Stimulated activated CD4-positive, alpha-beta T cell treated with anti-CD3 and anti-CD28 coated beads, Interleukin-4, amount 100 ng/mL, for 1 hour (primary cell): Measurements from ENCODE around the gene NPAS2.

Source experiments
- DNase-seq: peaks from one replicate; pipeline ENCODE4 v3.0.0-alpha.2; 2020

NPAS2 gene

DNA sequence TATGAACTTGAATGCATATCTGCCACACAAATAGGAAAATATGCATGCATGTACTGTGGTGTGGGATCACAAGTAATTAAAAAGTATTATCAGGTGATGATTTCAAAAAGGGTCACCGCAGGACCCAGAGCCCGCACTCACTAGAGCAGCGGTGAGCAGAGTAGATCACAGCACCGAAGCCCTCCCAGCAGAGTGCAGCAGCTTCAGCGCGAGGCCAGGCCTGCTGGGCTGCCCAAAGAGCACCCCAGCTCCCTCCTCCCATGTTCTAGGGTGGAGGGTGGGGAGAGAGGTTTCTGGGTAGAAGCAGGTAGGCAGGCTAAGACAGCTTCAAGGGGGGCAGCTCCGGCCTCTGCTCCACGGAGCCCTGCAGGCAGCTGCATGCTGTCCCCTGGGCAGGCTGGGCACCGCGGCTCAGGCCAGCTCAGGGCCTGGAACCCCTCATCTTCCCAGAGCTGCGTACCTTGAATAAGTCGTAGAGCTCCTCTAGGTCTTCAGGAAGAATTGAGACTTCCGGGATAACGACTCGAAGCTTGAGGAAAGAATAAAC lies 207.1 kb downstream of the NPAS2 start:
- no peak for DNase-seq

DNA sequence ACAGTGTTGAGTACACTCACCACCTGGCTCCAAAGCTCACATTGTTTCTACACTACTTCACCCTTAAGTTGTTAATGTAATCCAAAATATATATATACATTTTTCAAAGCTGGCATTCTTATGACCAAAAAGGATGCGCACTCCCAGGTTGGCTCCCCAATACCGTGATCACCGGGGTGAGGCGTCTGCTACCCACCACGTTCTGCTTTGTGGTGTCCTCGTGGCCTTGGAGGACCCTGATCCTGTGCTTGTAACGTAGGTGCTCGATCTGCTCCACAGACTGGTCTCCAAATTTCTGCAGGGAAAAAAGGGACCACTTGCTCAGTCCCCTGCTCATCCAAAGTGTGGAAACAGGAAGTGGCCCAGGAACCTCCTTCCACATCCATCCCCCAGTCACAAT lies 207.9 kb downstream of the NPAS2 start:
- no peak for DNase-seq

DNA sequence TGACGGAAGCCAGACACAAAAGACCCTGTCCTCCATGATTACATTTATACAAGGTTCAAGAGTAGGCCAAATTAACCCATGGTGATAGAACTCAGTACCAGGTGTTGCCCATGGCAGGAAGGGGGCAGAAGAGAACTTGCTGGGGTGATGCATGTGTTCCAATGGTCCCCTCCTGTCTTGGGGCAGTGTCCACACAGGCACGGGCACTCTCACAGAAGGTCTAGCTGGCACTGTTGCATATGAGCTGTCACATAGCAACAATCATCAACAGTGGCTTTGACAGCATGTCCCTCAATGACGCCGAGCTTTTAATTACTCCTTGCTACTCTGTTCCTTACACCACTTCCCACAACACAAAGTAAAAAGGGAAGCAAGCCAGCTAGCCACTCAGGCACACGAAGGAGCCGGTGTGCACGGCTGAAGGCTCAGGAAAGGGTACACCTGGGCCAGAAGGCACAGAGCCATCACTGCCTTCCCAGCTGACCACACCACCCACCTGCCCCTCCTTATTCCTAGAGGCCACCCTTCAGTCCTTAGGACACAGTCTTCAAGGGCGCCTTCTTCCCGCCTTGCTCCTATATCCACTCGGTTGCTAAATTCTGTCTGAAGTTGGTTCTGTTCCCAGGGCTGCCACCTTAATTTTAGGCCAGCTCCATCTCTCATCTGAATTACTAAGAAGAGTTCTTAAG lies 211.1 kb downstream of the NPAS2 start:
- DNase-seq = no peak

DNA sequence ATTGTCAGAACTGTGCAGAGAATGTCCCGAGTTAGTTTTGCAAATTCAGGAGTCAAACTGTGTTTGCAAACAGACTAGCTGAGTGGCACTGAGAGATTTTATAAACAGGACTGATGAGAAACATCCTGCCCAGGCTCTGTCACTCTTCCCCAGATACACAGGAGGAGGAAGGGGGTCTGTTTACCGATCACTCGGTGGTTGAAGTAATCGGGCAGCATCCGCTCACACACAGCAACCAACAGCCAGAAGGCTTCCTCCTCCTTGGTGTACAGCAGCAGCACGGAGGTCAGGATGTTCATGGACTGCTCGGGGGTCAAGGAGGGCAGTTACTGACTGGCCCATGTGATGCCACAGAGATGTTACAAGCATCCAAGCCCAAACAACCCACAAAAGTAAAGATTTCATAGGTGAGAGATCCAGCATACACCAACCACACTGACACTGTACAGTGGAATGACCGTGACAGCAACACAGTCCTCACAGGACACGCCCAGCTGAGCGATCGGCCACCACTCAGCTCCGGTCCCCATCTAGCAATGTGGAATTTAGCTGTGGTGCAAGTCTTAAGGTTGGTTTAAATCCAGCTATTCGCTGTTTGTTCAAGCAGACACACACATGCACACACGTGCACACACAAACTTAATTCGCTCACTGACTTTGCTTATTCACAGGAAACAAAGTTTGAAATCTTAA lies 212.3 kb downstream of the NPAS2 start:
- DNase-seq = no peak

DNA sequence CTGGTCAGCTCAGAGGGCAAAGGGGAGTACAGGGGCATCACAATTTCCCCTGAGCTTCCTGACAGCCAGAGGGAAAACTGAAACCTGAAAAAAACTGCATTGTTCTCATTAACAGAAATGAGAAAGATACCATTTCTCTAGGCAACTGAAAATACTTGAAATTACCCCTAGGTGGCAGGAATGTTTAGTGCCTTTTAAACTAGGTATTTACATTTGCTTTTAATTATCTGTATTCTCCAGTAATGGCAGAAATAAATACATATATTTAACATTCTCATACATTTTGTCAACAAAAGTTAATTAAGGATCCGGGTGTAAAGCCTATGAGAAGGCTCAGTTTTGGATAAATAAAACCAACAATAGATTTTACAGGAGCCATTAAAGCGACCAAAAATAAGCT lies 216.6 kb downstream of the NPAS2 start:
- no peak for DNase-seq

DNA sequence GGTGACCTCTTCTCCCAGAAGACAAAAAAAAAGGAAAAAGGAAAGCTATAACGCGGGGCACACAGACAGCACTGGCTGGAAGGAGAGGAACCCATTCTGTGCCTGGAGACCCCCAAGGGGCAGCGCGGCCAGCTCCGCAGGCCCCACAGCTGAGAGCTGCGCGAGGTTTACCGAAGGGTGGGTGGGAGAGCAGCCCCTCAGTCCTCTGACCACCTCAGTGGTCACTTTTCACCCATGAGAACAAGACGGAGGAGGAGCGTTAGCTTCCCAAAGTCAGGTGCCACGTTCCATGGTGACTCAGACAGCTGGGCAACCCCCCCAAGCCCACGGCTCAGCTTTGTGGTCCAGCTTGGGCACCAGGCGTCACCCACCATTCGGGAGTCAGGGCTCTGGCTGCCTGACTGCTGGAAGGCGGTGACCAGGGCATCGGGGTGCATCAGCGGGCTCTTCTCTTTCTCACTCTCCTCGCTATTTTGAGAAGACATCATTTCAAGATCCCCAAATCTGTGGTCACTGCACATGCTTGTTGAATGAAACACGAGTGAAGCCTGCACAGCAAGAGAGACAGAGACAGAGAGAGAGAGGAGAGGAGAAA lies 217.3 kb downstream of the NPAS2 start:
- DNase-seq = no peak

DNA sequence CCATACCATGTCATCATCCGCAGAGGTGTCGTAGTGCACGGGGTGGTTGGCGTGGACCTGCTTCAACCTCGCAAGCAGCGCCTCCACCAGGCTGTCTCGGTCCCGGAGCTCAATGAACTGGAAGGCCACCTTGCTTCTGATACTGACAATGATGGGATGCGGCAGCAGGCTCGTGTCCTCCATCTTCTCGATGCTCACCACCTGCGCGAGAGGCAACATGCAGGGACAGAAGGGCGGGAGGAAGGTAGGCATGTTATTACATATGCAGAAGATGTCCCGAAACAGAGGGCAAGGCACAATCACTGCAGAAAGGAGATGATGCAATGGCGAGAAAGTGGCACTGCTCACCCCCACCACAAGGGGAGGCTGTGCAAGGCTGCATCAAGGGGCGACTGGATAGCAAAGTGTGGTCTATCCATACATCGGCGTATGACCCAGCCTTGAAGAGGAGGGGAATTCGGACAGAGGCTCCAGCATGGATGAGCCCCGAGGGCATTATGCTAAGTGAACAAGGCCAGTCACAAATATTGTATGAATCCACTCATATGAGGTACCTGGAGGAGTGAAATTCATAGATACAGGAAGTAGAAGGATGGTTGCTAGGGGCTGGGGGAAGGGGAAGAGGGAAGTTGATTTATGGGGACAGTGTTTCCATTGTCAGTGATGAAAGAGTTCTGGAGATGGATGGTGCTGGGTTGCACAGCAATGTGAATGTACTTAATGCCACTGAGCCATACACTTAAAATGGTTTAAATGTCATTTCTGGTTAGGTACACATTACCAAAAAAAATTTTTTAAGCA lies 218.7 kb downstream of the NPAS2 start:
- DNase-seq = no peak

DNA sequence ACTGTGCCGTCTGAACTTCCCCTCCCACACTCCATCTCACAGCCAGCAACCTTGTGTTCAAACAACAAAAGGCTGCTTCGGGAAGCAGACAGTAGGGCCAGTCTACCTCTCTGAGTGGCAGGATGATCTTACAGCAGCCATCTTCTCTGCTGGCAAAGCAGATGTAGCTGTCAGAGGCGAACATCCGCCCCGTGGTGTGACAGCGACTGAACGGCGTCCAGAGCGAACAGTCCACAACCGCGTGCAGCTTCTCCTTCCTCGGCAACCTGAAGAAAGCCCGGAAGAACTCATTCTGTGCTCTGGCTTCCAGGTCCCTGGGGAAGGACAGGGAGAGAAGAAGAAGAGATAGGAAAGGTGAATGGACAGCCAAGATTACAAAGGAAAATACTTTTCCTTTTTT lies 220.1 kb downstream of the NPAS2 start:
- no peak for DNase-seq

DNA sequence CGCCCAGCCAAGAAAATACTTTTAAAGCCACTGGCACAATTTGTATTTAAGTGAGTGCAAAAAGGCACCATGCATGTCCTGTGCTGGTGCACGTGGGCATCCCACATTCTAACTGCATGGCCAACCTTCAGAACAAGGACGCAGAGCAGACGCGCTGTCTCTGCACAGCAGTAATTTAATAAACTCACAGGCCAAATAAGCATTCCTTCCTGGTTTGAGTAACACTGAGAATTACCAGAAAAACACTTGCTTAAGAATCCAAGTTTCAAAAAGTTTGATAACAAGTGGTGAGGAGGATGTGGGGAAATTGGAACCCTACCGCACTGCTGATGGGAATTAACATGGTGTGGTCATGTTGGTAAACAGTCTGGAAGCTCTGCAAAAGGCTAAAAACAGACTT lies 220.8 kb downstream of the NPAS2 start:
- no peak for DNase-seq

DNA sequence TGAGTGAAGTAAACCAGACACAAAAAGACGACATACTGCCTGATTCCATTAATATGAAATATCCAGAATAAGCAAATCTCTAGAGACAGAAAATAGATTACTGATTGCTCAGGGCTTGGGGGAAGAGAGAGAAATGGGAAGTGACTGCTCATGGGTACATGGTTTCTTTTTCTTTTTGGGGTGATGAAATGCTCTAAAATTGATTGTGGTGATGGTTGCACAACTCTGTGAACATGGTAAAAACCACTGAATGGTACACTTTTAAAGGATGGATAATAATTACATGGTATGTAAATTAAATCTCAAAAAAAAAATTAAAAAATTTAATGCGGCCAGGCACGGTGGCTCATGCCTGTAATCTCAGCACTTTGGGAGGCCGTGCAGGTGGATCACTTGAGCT lies 221.5 kb downstream of the NPAS2 start:
- DNase-seq = no peak

DNA sequence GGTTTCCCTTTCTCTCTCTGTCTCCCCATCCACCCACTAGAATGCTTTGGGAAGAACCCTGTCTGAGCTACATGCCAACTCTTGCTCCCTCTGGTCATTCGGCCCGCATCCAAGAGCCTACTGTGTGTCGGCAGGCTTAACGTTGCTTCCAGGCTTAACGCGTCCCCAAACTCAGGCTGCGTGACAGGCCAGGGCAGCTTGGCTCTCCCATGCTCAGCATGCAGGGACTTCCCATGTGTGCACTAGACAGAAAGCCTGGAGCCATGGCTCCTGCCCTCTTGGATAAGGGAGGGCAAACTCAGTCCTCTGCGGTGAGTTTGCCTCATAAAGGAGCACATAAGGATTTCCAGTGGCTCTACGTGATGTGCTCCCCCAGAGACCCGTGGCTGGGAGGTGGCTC lies 225.4 kb downstream of the NPAS2 start:
- DNase-seq = no peak
